ENCODE measurements around the gene NBDY. TPM values are rescaled to one million over a fixed set of nuclear protein-coding genes. Genes with fewer than 3 reads are reported as not detected.

NBDY gene
- total RNA-seq, 2 experiments from 2014 or later: 35.6 to 36.0 TPM

GRCh38 chrX:56860888-56861287, 131.8 kb downstream of the NBDY start:
- CTCF ChIA-PET: no interaction called here
- POLR2A ChIA-PET: no interaction called here

Other genes with a start within 250 kb of the NBDY start
- gene UBQLN2, start 165.6 kb upstream of the NBDY start, total RNA-seq: 10 to 100 TPM; 29.7 to 29.9 TPM

Measured in activated CD8-positive, alpha-beta memory T cell treated with anti-CD3 and anti-CD28 coated beads for 36 hours (primary cell).